Measurements from ENCODE around the gene MAD1L1.
"Not testable (repeated sequence)": the region's sequence is repeated elsewhere in the genome, so short reads cannot be mapped to it uniquely, and the experiment has no call there.

MAD1L1 gene

GRCh38 chr7:2080477-2080876, 152.3 kb downstream of the MAD1L1 start:
- no peak for DNase-seq

GRCh38 chr7:2080060-2080387, 152.7 kb downstream of the MAD1L1 start:
- no peak for DNase-seq

DNA sequence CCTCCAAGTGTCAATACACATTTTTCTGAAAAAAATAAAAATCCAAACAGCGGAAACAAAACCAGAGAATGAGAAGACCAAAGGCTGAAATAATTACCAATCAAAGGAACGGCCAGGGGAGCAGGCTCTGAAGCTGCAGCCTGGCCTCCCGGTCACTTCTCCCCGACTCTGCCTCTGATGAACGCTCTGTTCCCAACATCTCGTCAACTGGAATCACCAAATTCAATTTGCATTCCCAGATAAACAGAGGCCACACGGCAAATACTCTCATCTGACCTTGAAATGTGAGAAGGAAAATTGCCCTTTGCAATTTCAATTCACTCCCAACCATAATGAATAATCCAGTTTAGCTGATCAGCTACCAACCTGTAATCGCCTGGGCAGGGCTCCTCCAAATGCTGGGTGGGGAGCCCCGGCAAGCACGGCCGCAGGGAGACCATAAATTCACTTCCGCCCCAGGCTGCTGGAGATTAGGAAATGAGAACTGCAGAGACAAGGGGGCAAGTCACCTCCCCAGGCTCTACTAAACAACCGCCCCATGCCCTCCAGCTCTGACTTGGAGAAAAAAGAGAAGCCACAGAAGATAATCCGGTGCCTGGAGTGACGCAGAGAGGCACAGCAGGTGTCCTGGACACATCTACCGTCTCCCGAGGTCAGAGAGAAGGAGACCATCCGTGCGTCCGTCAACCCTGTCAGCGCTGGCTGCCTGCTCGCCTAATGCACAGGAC, 153.2 kb downstream of the MAD1L1 start:
- no peak for DNase-seq

GRCh38 chr7:2078899-2079298, 153.8 kb downstream of the MAD1L1 start:
- no peak for DNase-seq

GRCh38 chr7:2076649-2077064, 156.1 kb downstream of the MAD1L1 start:
- no peak for DNase-seq

- DNase-seq: no peak
Measured at GRCh38 chr7:2075811-2076210, 156.9 kb downstream of the MAD1L1 start.

DNA sequence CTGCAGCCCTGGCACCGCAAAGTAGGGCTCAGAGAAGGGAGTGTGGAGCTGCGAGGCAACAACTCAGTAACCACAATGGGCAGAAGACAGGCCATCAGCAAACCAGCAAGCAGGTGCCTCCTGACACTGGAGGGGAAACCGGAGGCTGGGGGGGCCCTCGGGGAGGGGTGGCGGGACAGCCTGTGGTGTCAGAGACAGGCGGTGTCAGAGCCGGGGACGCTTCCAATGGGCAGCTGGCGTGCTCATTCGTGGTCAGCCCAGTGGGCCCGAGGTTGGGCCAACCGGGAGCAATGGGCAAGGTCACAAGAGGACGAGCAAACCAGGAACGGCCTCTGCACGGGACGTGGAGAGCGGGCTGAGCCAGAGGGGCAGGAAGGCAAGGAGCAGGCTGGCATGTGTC, 158.1 kb downstream of the MAD1L1 start:
- no peak for DNase-seq

DNA sequence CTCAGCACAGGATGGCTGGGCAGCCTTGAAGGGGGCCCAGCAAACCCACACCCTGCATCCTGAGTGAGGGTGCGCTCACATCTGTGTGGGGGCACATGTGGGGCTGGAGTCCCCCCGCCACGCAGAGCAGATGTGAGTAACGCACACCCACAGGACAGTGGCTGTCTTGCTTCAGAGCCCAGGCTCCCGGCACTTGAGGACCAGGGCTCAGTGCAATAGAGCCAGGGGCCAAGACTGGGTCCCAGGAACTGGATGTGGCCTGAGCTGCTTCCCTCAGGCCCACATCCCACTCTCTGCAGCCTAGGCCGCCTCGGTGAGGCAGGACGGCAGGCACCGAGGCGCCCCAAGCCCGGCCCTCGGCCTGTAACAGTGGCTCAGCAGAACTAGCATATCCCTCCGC, 159.9 kb downstream of the MAD1L1 start:
- DNase-seq: no peak

GRCh38 chr7:2072042-2072441, 160.7 kb downstream of the MAD1L1 start:
- DNase-seq: no peak

DNA sequence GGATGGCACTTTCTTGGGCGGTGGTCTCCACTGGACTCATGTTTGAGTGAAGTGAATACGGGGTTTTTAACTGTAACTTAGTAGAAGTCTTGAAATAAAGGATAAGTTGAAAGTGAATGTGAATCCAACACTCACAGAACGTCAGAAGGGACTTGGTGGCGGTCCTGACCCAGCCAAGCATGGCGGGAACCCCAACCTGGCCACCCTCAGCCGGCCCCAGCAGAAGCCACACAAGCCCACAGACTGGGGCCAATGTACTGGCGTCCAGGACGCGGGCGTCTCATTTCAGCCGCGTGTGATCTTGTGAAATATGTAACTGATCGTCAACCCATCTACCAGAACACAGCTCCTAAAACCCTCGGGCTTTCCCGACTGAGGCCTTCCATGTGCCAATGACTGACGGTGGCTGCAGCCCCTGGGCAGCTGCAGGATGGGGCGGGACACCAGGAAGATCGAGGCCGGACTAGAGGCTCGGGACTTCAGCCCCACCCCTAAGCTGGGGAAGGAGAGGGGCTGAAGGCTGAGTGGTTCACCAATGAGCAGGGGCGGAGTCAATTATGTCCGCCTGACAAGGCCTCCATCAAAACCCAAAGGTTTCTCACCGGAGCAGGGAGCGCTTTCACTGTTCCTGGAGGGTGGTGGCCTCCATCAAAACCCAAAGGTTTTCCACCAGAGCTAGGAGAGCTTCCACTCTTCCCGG, 161.5 kb downstream of the MAD1L1 start:
- DNase-seq: no peak

GRCh38 chr7:2070151-2070763, 162.5 kb downstream of the MAD1L1 start:
- DNase-seq: no peak

DNA sequence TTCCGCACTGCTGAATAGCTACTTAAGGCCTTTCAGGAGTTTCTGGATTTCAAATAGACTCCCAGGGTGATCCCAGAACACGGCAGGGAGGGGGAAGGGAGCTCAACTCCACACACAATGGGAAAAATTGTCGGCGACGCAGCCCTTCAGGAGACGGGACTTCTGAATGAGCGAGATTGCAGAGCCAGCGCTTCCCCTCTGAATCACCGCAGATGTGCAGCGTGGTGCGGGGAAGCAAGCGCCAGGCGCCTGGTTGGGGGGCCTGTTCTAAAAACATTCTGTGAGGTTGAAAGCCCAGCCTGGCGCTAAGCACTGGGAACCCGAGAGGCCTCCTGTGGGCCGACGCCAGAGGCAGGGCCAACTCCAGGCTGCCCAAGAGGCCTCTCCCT, 163.3 kb downstream of the MAD1L1 start:
- DNase-seq: no peak

DNA sequence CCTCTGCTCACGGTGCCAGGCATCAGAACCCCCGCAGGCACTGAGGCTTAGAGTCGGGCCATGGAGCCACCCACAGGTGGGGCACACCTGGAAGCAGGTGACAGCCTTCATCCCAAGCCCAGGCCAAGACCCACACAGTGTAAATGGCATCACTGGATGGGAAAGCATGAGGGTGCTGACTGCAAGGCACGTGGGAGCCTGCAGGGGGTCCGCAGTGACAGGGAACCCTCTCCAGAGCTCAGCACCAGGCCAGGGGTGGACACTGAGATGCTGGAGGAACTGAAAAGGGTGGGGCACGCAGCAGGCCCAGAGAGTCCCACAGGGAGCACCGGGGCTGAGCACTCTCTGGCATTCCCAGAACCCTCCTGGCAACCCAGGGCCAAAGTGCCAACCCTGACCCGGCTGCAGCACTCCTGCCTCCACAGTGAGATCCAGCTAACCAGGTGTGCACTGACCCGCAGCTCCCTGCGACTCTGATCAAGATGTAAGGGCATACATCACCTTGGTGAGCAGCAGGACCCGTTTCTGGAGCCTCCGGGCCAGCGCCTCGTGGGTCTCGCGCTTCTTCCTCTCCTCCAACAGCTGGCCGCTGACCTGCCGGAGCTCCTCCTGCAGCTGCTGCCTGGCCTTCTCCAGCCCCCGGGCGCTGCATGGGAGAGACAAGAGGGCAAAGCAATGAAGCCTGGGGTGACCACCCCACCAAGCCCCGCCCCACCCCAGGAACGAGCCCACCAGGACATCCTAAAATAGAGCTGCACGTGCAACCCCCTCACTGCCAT, 163.9 kb downstream of the MAD1L1 start:
- DNase-seq: no peak

DNA sequence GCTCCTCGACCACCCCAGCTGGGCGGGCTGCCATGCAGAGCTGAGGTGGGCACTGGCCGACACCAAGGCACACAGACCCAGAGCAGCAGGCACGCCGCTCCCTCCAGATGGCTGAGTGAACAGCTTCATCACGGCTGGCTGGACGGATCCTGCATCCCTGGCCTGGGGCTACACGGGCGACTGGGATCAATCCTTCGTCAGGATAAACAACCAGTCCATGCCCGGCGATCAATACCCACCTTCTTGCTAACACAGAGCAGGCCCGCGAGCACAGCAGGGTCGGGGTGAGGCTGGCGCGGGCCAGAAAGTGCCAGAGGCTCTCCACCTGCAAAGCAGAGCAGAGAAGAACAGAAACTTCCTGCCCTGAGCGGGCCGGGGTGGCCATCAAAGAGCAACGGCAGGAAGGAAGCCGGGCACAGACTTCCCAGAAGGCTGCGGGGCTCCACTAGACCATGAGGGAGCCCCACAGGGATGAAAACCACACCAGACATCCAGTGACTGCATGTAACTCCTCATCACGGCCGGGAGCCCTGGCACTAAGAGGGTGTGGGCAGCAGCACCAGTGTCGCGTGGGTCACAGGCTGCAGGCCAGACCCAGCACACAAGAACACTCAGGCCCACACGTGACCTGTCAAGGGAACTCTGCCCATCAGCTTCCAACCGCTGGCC, 166.4 kb downstream of the MAD1L1 start:
- peak; percentile 76 for DNase-seq

DNA sequence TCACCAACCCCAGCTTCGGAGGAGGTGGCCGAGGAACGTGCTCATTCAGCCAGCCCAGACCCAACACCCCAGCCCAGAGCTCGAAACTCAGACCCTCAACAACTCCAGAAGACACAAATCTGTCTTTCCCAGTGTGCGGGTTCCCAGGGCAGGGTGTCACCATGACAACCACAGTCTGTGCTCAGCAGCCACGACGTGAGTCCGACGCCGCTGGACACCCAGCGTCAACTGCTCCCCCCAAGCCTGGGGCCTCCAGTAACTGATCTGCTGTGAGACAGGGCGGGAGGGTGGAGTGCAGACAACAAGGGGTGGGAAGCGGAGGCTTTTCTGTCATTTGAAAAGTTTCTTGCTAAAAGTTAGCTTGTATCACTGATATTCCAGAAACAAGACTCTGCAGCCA, 167.2 kb downstream of the MAD1L1 start:
- no peak for DNase-seq

GRCh38 chr7:2063563-2064260, 169.0 kb downstream of the MAD1L1 start:
- DNase-seq: no peak

GRCh38 chr7:2062648-2063047, 170.1 kb downstream of the MAD1L1 start:
- no peak for DNase-seq

- no peak for DNase-seq
Measured at GRCh38 chr7:2060701-2061100, 172.0 kb downstream of the MAD1L1 start.

- DNase-seq: no peak
Measured at GRCh38 chr7:2059964-2060700, 172.6 kb downstream of the MAD1L1 start.

GRCh38 chr7:2058246-2058645, 174.5 kb downstream of the MAD1L1 start:
- not testable (repeated sequence) for DNase-seq

DNA sequence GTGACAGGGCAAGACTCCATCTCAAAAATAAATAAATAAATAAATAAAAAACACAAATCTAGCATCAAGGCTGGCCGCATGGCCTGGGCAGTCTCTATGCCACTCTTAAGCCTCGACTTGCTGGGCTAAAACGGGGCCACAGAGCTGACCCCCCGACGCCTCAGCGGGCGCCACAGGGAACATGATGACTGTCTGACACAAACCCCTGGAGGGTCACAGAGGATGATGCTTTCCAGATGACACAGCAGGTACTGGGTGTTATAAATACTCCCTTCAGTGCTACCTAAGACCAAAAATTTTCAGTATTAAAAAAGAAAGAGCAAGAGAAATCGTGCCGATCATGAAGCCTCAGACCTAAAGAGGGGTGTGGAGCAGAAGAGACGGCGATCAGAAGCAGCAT, 176.8 kb downstream of the MAD1L1 start:
- no peak for DNase-seq

GRCh38 chr7:2054927-2055326, 177.8 kb downstream of the MAD1L1 start:
- DNase-seq: no peak
